Cardiac atrium fibroblast (primary cell): ENCODE results near the gene WDR37. TPM values are rescaled to one million over a fixed set of nuclear protein-coding genes. Genes with fewer than 3 reads are reported as not detected.

Experiments used
- total RNA-seq: library from RNA; depleted of rRNA; stranded (reverse); fragments of >200 nt; gene quantifications from 2 replicates; pipeline ENCODE4 v1.2.3, GENCODE V29; 2015

The WDR37 gene
- 7.0 and 13.0 TPM in 2 replicates for total RNA-seq

DNA sequence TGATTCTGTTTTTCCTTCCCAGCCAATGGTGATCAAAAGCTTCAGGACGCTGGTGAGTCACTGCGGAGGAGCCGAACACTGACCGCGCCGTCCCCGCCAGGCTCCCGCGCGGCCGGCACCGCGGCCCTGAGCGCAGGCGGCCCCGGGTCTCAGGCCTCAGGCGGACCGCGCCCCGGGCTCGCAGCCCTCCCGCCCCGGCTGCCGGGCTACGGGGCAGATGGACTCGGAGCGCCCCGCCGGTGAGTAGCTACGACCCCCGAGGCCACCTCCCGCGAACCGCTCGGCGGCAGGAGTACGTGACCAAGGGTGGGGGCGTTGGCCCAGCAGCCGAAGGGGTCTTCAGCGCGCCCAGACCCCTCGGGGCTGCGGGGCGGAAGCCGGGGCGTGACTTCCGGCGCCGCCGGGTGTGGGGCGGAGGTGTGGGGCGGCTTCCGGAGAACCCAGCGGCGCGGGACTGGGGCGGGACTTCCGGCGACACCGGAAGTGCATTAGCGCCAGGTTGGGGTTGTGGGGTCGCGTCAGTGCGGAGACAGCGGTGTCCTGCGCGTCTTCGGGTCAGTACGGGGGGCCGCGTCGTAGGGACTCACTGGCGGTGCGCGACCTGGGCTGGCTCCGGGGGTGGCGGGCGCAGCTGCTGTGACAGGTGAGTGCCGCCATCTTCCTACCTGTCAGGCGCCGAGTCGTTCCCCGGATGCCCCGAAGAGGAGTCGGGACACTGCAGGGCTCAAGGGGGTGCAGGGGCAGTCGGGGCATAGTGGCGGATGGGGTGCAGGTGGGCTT is at the start of gene WDR37:
Gene WDR37, plus strand, starts transcription at position 60 of the 780 bp plus-strand sequence. CDS start 15,771 bp downstream, outside the sequence.

DNA sequence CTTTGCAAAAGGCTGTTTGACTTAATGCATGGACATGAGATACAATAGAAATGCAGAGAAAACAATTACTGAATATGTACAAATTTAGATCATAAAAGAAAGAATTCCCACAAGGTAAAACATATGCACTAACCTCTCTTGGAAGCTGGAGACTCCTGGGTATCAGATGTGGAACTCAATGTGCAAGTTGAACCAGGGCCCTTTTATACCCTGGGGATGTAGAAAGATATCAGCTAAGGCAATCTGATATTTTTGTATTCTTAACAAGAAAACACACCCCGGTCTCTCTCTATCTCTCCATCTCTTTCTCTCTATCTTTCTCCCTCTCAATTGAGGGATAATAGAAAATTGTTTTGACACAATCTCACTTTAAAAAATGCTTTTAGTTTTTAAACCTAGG is 30.5 kb upstream of the WDR37 start, which contains the start of gene IDI2:
Gene IDI2, minus strand, starts transcription at position 177 of the 400 bp plus-strand sequence. CDS start 1,136 bp downstream, outside the sequence.

DNA sequence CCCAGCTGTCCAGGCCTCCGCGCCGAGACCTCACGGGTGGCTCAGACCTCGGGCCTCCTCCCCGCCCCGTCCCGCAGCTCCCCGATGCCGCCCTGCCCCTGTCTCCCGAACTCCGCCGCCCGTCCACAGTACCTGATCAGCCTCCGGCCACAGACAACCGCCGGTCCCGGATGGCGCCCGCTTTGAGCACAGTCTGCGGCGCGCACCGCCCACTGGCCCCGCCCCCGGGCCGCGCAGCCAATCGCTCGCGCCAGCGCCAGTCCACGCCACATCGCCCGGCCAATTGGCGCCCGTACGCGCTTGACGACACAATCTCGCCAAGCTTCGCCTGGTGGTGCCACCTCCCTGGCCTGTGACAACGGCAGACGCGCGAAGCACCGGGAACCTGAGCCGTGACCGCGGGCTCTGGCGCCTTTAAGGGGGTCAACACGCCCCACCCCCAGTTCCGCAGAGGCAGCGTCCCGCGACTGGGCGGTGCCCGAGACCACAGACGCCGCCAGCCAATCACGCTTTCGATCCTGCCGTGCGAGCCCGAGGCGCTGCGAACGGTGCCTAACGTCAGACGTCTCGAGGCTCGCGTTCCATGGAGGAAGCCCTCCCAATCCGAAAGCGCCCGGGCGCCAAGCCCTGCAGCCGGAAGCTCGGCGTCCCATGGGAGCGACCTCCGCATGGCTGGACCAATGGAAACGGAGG is 7.3 kb upstream of the WDR37 start, which contains the start of gene IDI1:
Gene IDI1, minus strand, starts transcription at position 388 of the 693 bp plus-strand sequence. Its CDS starts 116 bp downstream, at position 272.

Other genes starting within 250 kb of the WDR37 start
- 21.5 and 24.6 TPM in 2 replicates for gene LARP4B, start 124.7 kb upstream of the WDR37 start, total RNA-seq
- gene GTPBP4, start 68.0 kb upstream of the WDR37 start, total RNA-seq: 22.7 and 31.8 TPM in 2 replicates
- not detected in 2 replicates for gene IDI2, start 30.5 kb upstream of the WDR37 start, total RNA-seq
- gene IDI1, start 7.3 kb upstream of the WDR37 start, total RNA-seq: 59.2 and 79.1 TPM in 2 replicates